CD4-positive, alpha-beta T cell treated with Interleukin-6 for 4 hours (primary cell): ENCODE measurements around the gene BSDC1.

Experiments
- DNase-seq: peaks from one replicate; pipeline ENCODE4 v3.0.0-alpha.2; 2020; ENCODE audit warnings: mixed read lengths

BSDC1 gene

DNA sequence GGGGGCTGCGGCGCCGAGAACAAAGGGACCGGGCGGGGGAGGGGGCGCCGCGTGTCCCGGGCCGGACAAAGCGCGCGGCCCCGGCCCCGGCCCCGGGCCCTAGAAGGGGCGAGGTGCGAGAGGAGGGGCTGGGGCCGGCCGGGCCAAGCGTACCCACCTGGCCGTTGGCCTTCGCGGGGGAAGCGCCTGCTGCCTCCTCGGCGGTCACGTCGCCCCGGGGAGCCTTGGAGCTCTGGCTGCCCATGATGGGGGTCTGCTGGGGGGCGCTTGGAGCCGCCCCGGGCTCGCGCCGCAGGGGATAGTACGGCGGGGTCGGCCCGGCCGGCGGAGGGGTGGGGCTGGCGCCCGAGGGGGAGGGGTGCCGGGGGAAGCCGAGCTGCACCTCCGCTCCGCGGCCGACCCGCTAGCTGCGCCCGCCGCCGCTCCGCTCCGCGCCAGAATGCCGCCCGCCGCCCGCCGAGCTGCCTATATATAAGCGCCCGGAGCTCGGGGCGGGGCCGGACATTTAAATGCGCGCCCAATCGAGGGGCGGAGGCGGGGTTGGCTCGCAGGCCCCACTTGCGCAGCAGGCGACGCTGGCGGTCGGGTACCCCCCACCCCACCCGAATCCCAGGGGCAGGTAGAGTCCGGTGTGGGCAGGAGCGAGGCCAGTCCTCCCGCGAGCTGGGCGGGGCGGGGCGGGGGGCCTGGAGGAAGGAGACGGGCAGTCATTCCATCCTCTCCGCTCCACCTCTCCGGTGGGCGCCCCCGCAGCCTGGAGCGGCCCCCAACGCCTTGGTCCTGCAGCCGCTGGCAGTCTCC is 58.3 kb downstream of the BSDC1 start, which contains the start of gene MARCKSL1:
TSS of gene MARCKSL1 (minus strand) at position 444 of the 801 bp plus-strand sequence. CDS start at position 244, 200 bp downstream.
- peak; percentile 93 for DNase-seq

DNA sequence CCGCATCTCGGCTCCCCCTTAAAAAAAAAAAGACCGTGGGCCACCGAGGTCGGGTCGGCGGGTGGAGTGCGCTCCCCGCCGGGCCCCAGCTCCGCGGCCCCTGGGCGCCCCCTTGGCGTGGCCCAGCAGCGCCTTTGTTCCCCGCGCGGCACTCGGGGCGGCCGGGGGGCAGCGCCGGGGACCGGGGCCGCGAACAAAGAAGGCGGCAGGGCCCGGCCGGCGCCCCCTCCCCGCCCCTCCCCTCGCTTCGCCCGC is 58.8 kb downstream of the BSDC1 start:
- no peak for DNase-seq

DNA sequence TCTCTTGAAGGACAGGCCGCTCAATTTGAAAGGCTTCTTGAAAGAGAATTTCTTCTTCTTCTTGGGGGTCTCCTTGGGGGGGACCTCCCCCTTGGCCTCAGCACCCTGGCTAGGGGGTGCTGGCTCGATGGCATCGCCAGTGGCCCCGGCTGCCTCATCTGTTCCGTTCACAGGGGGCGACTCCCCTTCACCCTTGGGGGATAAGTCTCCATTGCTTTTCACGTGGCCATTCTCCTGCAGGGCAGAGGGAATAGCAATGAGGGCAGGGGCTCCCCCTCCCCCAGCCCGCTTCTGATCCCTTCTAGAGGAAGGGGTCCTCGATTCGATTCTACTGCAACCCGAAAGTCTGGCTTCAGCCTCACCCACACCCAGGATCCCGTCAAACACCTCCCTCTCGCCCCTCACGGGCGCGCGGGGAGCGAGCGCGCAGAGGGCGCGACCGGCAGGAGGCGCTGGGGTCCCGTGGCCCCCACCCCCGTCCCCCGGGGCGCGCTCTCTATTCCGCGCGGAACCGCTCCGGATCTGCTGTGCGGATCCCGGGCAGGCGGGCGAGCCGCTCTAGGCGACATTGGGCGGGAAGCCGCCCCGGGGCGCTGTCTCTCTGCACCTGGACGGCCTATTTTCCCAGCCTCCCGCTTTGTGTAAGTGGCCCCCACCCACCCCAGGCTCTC is 59.2 kb downstream of the BSDC1 start:
- peak; percentile 80 for DNase-seq

DNA sequence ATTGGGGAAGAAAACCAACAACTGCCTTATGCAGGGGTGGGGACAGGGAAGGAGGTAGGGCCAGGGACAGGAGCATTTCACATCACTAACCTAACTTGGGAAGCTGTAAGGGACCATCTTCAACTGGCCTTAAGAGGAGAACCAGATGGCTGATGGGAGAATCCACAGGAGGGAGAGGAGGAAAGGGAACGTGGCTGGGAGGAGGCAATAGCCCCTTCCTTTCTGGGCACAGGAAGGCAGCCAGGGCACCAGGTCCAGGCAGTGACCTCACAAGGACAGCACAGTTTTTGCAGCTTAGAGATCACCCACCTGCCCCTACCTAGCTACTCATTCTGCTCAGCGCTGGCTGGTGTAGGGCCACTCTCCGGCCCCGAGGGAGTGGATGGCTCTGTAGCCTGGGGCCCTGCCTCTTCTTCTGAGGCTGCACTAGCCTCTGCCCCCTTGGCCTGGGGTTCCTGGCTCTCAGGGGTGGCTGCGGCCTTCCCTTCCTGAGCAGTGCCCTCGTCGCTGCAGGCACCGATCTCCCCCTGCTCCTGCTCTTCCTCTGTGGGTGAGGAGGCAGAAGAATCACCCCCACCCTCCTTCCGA is 59.9 kb downstream of the BSDC1 start:
- no peak for DNase-seq

DNA sequence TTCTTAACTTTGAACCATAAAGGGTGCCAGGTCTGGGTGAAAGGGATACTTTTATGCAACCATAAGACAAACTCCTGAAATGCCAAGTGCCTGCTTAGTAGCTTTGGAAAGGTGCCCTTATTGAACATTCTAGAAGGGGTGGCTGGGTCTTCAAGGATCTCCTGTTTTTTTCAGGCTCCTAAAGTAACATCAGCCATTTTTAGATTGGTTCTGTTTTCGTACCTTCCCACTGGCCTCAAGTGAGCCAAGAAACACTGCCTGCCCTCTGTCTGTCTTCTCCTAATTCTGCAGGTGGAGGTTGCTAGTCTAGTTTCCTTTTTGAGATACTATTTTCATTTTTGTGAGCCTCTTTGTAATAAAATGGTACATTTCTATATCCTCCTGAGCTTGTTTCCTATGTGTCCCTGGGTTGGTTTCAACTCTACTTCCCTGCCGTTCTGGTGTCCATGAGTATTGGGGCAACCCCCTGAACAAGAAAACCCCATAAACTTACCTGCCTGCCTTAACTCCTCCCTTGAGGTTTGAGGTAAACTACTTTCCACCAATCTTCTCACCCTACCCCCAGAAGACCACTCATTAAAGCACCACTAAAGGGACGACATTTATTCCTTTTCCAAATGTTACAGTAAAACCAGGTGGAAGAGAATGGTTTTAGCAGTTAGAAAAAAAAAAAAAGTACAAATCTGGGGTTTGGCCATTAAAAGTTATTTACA is 60.8 kb downstream of the BSDC1 start:
- DNase-seq, result no peak

DNA sequence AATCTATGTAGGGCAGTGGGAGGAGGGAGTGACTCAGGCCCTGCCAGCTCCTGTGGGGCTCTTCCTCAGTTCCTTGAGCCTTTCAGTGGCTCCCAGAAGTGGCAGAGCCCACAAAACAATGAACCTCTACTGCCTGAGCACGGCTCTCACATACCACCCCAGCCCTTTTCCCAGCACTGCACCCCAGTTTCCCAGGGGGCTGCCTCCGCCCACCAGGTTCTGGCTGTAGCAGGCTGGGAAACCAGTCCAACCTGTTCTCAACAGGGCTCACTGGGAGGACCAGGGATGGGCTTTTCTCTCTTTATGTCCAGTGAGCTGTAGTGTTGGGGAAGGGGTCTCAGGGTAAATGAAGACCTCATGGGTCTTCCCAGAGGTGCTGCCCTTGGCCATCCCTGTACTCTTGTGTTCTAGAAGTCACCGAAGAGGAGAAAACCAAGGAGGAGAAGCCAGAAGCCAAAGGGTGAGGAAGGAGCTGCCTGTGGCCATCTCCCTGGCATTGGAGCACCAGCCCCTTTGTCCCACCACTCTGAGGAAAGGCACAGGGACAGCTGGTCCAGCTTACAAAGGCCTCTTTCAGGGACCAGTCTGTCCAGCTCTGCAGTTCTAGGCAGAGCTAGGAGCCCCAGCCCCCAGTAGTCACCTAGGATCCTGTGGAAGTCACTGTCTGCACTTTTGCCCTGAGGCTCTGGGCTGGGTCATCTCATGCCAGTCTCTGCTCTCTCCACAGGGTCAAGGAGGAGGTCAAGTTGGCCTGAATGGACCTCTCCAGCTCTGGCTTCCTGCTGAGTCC is 61.8 kb downstream of the BSDC1 start:
- DNase-seq, result no peak

DNA sequence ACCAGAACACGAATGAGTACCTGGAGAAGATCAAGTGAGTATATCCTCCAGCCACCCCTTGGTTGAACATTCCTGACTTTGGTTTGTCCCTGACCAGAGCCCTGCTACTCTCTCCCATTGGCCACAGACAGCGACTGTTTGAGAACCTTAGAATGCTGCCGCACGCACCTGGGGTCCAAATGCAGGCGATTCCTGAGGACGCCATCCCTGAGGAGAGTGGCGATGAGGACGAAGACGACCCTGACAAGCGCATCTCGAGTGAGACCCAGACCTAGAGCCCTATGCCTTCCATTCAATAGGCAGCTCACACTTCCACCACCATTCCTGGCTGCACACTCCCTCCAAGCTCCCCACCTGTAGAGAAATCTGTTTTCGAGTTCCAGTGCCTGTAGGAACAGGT is 62.7 kb downstream of the BSDC1 start:
- no peak for DNase-seq

DNA sequence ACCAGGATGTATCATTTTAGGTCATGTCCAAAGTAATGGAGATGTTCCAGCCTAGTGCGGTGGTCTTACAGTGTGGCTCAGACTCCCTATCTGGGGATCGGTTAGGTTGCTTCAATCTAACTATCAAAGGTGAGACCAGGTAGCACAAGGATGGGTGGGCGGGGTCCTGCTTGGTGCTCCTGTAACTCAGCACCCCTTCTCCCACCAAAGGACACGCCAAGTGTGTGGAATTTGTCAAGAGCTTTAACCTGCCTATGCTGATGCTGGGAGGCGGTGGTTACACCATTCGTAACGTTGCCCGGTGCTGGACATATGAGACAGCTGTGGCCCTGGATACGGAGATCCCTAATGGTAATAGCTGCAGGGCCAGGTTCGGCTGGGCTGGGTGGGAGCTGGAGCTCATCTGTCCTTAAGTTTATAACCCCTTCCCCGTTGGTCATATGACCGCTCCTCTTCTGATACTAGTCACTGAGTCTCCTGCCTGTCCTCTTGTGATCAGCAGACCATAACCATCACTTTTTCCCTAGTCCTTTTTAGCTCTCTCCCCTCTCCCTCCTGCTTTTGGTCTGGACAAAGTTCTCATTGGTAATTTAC is 63.6 kb downstream of the BSDC1 start:
- DNase-seq, result no peak

DNA sequence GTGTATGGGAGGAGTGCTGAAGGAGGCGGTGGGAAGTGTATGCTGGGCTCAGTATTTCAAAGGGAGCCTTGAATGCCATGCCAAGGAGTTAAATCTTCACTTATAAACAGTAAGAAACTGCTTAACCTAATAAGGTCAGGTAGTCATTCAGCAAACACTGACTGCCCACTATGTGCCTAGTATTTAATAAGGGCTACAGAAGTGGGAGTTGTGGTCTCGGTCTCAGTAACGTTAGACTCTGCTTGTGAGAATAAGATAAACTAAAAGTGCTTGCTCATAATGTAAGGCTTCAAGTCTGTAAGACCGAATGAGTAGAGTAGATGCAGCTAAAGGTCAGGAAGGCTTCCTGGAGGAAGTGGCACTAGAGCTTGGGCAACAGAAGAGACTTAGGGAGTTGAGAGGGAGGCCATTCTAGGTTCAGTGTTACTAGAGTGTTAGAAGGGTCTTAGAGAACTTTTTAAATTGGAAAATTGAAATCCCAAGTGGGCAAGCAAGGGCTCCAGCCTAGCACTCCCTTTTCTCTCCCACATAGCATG is 64.2 kb downstream of the BSDC1 start:
- DNase-seq, result no peak

DNA sequence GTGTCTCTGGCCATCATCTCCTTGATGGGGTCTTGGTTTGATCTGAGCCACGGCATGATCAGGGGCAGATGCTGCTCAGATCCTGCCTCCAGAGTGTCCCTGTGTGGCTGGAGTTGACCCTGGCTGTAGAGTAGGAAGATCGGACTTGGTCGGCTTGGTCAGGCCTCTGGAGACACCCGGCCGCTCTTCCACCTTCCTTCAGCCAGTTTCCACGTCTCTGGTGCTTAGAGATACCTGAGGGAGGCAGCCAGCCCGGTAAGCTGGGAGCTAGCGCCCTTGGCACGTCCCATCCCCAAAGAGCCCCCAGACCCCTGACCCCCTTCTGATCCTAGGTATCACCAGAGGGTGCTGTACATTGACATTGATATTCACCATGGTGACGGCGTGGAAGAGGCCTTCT is 67.0 kb downstream of the BSDC1 start:
- no peak for DNase-seq

DNA sequence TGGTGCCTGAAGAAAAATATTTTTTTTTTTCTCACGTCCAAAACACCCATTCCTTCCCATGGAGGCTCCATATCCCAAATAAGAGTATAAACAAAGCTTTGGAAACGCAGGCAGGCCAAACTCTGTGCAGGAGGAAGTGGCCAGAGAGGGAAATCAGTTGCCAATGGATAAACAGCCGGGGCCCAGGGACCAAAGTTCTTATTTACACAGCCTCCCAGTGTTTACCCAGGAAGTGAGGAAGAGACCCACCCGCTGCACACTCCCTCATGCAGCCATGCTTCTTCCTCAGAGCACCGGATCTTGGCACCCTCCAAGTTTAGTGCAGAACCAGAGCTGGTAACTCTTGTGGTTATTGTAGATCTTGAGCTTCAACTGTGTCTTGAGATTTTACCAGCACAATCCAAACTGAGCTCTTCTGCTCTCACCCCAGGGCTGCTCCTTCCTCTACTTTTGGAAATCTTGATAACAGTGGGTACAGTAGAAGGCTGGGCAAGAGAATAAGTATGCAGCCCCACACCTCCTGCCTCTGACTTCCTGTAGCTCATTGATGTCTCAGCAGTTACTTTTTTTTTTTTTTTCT is 72.4 kb downstream of the BSDC1 start:
- peak; percentile 59 for DNase-seq

DNA sequence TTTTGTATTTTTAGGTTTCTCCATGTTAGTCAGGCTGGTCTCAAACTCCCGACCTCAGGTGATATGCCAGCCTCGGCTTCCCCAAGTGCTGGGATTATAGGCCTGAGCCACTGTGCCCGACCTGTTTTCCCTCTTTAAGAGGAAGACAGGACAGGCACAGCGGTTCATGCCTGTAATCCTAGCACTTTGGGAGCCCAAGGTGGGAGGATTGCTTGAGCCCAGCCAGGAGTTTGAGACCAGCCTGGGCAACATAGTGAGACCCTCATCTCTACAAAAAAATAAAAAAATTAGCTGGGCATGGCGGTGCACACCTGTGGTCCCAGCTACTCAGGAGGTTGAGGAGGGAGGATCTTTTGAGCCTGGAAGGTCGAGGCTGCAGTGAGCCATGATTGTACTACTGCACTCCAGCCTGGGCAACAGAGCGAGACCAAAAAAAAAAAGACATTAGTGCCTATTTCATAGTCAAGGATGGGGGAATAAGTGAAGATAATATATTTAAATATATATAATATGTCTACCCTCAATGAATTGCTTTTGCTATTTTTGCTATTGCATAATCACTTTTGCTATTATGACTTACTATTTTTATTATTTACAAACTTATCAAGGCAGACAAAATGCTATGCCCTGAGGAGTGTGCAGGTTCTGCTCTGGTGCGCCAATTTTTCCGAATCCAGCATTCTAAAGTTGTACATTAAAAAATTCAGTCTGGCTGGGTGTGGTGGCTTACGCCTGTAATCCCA is 75.9 kb downstream of the BSDC1 start:
- no peak for DNase-seq

DNA sequence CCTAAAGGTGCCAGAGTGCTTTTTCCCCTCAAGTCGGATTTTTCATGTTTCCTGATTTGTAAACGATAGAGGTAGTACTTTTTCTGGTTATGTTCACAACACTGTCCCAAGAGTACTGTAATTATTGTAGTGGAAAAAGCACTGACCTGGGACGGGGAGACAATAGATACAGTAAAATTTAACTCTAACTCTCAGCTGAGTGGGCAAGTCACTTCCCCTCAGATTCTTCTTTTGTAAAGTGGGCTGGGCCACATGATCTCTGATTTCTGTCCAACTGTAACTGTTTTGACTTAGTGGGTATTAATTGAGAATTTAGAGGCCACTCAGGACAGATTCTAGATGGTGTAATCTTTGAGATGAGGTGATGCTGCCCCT is 77.4 kb downstream of the BSDC1 start:
- DNase-seq, result no peak
